ENCODE data around the gene PDAP1. TPM values are rescaled to one million over a fixed set of nuclear protein-coding genes. Genes with fewer than 3 reads are reported as not detected.
A peak's percentile ranks its signal among the peaks of the same experiment; 100 is the strongest.
"Not testable (repeated sequence)": the region's sequence is repeated elsewhere in the genome, so short reads cannot be mapped to it uniquely, and the experiment has no call there.

Gene PDAP1
- polyA plus RNA-seq, 1 experiment = 62.0 TPM

DNA sequence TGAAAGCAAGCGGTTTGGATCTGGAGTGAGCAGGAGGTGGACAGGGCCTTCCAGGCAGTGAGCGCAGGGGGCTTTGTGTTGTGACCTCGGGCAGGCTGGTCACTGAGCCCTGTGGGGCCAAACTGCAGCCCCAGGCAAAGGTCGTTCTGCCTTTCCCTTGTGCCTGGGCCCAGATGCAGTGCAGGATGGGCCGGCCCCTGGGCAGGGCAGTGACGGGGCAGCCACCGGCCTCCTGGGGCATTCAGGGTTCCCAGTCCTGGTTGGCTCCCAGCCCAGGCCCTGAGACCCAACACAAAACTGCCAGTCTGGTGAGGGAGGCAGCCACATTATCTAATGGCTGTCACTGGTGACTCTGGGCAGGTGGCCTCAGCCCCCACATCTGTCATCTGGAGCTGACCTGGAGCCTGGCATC lies 26.7 kb downstream of the PDAP1 start:
- Histone ChIP-seq H3K27me3 (ENCODE audit: control insufficient read depth, insufficient read depth, low read length) (no peaks in the 10 kb centered on the region), H3K36me3 (ENCODE audit: control insufficient read depth, insufficient read depth, low read length) (peaks cover 26% of the 10 kb centered on the region), H3K4me3 (ENCODE audit: low read depth, low read length) (no peak overlapping the region)
- ChIA-PET CTCF (interaction anchor here (1.0 kb wide), 1 partner anchor 27 kb away, joined by 4 read pairs; no protein-coding TSS in a partner anchor), POLR2A (no interaction called here)
- no peak for TF ChIP-seq CTCF (IDR thresholded peaks at IDR 0.05; ENCODE audit: insufficient read depth, low read depth, low read length)
- DNase-seq (ENCODE audit: low read depth) = no peak

GRCh38 chr7:99380823-99381663 lies 27.4 kb downstream of the PDAP1 start:
- ChIA-PET CTCF (interaction anchor here (1.0 kb wide), 1 partner anchor 28 kb away, joined by 4 read pairs; no protein-coding TSS in a partner anchor), POLR2A (no interaction called here)
- no peak overlapping the region for H3K4me3 ChIP-seq (ENCODE audit: low read depth, low read length)
- H3K27me3 ChIP-seq (ENCODE audit: control insufficient read depth, insufficient read depth, low read length) = no peaks in the 10 kb centered on the region
- no peak for DNase-seq (ENCODE audit: low read depth)
- peaks cover 23% of the 10 kb centered on the region for H3K36me3 ChIP-seq (ENCODE audit: control insufficient read depth, insufficient read depth, low read length)
- TF ChIP-seq CTCF (IDR thresholded peaks at IDR 0.05; ENCODE audit: insufficient read depth, low read depth, low read length) = no peak

GRCh38 chr7:99380032-99380822 lies 28.2 kb downstream of the PDAP1 start:
- no peak for DNase-seq (ENCODE audit: low read depth)
- Histone ChIP-seq H3K36me3 (ENCODE audit: control insufficient read depth, insufficient read depth, low read length) (peaks cover 20% of the 10 kb centered on the region), H3K27me3 (ENCODE audit: control insufficient read depth, insufficient read depth, low read length) (no peaks in the 10 kb centered on the region), H3K4me3 (ENCODE audit: low read depth, low read length) (peak overlapping the region; percentile 1; the same call in 1 of the 2 replicates)
- ChIA-PET POLR2A (no interaction called here), CTCF (no interaction called here)
- TF ChIP-seq CTCF (IDR thresholded peaks at IDR 0.05; ENCODE audit: insufficient read depth, low read depth, low read length) = no peak

DNA sequence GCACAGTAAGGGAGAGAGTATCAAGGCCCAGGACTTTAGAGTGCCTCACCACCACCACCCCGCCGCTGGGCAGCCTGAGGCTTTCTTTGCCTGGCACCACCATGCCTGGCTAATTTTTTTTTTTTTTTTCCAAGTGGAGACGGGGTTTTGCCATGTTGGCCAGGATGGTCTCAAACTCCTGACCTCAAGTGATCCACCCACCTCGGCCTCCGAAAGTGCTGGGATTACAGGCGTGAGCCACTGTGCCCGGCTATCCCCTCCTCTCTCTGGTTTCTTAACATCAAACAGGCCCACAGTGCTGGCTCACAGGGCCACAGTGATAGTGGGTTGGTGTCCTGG lies 28.7 kb downstream of the PDAP1 start:
- Histone ChIP-seq H3K36me3 (ENCODE audit: control insufficient read depth, insufficient read depth, low read length) (peaks cover 20% of the 10 kb centered on the region), H3K4me3 (ENCODE audit: low read depth, low read length) (peak overlapping the region; percentile 1; the same call in 1 of the 2 replicates)
- CTCF ChIA-PET = interaction anchor here (0.8 kb wide), 1 partner anchor 14 kb away, joined by 3 read pairs; no protein-coding TSS in a partner anchor
- H3K27me3 ChIP-seq (ENCODE audit: control insufficient read depth, insufficient read depth, low read length); POLR2A ChIA-PET; DNase-seq (ENCODE audit: low read depth): not testable (repeated sequence)

- TF ChIP-seq CTCF (IDR thresholded peaks at IDR 0.05; ENCODE audit: insufficient read depth, low read depth, low read length) = no peak; the same call in 1 of the 2 replicates
- Histone ChIP-seq H3K27me3 (ENCODE audit: control insufficient read depth, insufficient read depth, low read length) (no peaks in the 10 kb centered on the region), H3K4me3 (ENCODE audit: low read depth, low read length) (no peak overlapping the region), H3K36me3 (ENCODE audit: control insufficient read depth, insufficient read depth, low read length) (peaks cover 19% of the 10 kb centered on the region)
- peak; percentile 89 for DNase-seq (ENCODE audit: low read depth)
- ChIA-PET CTCF (interaction anchor here (0.8 kb wide), 1 partner anchor 14 kb away, joined by 3 read pairs; no protein-coding TSS in a partner anchor), POLR2A (no interaction called here)
Observed at GRCh38 chr7:99379043-99379577, 29.3 kb downstream of the PDAP1 start.
